ENCODE measurements around the gene PANK2. TPM values are rescaled to one million over a fixed set of nuclear protein-coding genes. Genes with fewer than 3 reads are reported as not detected.
A peak's percentile ranks its signal among the peaks of the same experiment; 100 is the strongest.
"Not testable (repeated sequence)": the region's sequence is repeated elsewhere in the genome, so short reads cannot be mapped to it uniquely, and the experiment has no call there.

Gene PANK2
- total RNA-seq, 4 donors from 2014 or later = 22.9 to 48.7 (median 38.2) TPM

DNA sequence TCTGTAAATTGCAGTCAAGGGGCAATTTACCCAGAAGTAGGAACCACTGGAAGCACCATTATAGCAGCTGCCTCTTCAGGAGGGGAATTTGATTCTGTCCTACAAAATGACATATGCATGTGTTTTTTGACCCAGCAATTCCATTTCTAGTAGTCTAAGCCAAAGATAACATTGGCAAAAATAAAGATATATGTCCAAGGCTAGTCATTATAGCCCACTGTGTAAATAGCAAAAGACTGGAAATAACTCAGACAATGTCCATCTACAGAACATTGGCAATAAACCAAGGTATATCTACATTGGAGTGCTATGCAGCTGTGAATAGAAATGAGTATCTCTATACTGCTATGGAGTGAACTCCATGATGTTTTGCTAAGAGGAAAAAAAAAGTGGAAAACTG is 12.5 kb upstream of the PANK2 start:
- Histone ChIP-seq H3K27ac (no peak overlapping the region), H3K36me3 (peaks cover 0 to 1% (median 0%) of the 10 kb centered on the region in 4 donors), H3K4me1 (peaks cover 0 to 3% (median 0%) of the 10 kb centered on the region in 4 donors), H3K9me3 (no peaks in the 10 kb centered on the region), H3K4me3 (no peak overlapping the region), H3K27me3 (no peaks in the 10 kb centered on the region)
- intact Hi-C loops (cut with DNase I; ENCODE audit: low total_unique reads) = no loop called here
- TF ChIP-seq POLR2AphosphoS5 (IDR thresholded peaks at IDR 0.05) = no peak
- in situ Hi-C loops (cut with MboI; ENCODE audit: low pct_ligation_motif_present in 1 of 4, low pct_unique_long_range_greater_than_20kb in 1 of 4, low sequenced_read_pairs in 3 of 4) = loop anchor here in 2 of 4 donors (25.0 kb wide), 1 partner anchor 211 kb away; no protein-coding TSS in a partner anchor
- no peak for DNase-seq

DNA sequence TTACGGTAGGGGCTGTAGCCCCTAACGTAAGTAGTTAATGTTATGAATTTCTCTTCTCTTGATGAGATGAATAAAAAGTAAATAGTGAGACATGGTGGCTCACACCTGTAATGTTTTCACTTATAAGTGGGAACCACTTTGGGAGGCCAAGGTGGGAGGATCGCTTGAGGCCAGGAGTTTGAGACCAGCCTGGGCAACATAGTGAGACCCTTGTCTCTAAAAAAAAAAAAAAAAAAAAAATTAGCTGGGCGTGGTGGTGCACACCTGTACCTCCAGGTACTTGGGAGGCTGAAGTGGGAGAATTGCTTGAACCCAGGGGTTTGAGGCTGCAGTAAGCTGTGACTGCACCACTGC is 10.3 kb upstream of the PANK2 start:
- H3K27ac ChIP-seq; H3K4me3 ChIP-seq; H3K36me3 ChIP-seq; H3K27me3 ChIP-seq; H3K4me1 ChIP-seq; DNase-seq; H3K9me3 ChIP-seq; intact Hi-C loops (cut with DNase I; ENCODE audit: low total_unique reads): not testable (repeated sequence)
- WGBS, 2 donors (ENCODE audit: low coverage in 1 of 2) = 92 to 99% methylated on average over 2 to 4 of the region's 4 CpGs
- in situ Hi-C loops (cut with MboI; ENCODE audit: low pct_ligation_motif_present in 1 of 4, low pct_unique_long_range_greater_than_20kb in 1 of 4, low sequenced_read_pairs in 3 of 4) = loop anchor here in 2 of 4 donors (25.0 kb wide), 1 partner anchor 208 kb away; no protein-coding TSS in a partner anchor

DNA sequence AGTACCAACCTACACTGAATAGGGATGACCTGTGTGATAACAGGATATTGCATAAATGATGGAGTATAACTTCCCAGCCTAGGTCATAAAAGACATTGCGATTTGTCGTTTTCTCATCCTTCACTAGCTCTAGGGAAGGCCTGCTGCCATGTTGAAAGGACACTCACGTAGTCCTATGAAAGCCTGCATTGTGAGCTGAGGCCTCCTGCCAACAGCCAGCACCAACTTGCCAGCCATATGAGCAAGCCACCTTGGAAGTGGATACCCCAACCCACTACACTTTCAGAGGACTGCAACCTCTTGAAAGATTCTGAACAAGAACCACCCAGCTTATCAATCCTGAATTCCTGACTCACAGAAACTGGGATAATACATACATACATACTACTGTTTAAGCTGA is 3.5 kb upstream of the PANK2 start:
- TF ChIP-seq POLR2AphosphoS5 (IDR thresholded peaks at IDR 0.05) (no peak), POLR2A (IDR thresholded peaks at IDR 0.05) (no peak), EP300 (IDR thresholded peaks at IDR 0.05; ENCODE audit: low read depth) (no peak)
- TF ChIP-seq, protein P1, sequence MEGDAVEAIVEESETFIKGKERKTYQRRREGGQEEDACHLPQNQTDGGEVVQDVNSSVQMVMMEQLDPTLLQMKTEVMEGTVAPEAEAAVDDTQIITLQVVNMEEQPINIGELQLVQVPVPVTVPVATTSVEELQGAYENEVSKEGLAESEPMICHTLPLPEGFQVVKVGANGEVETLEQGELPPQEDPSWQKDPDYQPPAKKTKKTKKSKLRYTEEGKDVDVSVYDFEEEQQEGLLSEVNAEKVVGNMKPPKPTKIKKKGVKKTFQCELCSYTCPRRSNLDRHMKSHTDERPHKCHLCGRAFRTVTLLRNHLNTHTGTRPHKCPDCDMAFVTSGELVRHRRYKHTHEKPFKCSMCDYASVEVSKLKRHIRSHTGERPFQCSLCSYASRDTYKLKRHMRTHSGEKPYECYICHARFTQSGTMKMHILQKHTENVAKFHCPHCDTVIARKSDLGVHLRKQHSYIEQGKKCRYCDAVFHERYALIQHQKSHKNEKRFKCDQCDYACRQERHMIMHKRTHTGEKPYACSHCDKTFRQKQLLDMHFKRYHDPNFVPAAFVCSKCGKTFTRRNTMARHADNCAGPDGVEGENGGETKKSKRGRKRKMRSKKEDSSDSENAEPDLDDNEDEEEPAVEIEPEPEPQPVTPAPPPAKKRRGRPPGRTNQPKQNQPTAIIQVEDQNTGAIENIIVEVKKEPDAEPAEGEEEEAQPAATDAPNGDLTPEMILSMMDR (IDR thresholded peaks at IDR 0.05) = no peak
- Histone ChIP-seq H3K4me1 (peaks cover 6 to 16% (median 13%) of the 10 kb centered on the region in 4 donors), H3K9me3 (no peaks in the 10 kb centered on the region), H3K36me3 (no peaks in the 10 kb centered on the region), H3K27ac (no peak overlapping the region), H3K4me3 (no peak overlapping the region), H3K27me3 (no peaks in the 10 kb centered on the region)
- WGBS, 2 donors (ENCODE audit: low coverage in 1 of 2) = 94% methylated on average over 3 of the region's 3 CpGs; no CpG with 5 or more reads in 1 of the 2 donors
- DNase-seq = no peak
- in situ Hi-C loops (cut with MboI; ENCODE audit: low pct_ligation_motif_present in 1 of 4, low pct_unique_long_range_greater_than_20kb in 1 of 4, low sequenced_read_pairs in 3 of 4) = loop anchor here in 3 of 4 donors (10.0 to 25.0 kb wide), 2 partner anchors 129 to 202 kb away; partner anchors contain the start of gene RNF24 (in 1 of the 3)
- intact Hi-C loops (cut with DNase I; ENCODE audit: low total_unique reads) = no loop called here

DNA sequence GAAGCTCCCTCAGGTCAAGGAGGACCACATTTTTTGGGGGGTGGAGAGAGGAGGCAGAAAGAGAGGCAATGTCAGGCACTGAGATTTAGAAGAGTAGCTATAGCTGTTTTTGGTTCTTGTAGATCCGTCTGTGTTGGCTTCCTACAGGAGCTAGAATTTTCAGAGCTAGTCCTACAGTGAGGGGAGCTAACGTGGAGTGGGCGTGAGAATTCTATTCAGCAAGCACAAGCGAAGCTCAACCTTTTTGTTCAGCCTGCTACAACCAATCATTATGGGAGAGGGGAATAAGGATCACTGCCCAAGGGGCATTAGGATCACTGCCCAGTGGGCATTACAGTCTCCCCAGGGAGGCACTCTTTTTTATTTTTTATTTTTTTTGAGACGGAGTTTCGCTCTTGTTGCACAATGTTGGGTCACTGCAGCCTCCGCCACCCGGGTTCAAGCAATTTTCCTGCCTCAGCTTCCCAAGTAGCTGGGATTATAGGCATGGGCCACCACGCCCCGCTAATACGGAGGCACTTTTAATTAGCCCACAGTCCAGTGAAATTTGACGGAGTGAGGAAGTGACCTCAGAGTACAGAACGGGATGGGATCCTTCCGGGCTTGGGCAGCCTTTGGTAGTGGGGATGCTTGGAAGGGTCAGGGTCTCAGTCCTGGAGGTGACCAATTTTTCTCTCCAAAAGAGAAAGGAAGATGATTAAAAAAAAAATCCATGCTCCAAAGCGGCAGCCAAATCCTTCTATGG is 1.1 kb upstream of the PANK2 start:
- 17 to 20% methylated on average over 2 to 15 of the region's 15 CpGs for WGBS, 2 donors (ENCODE audit: low coverage in 1 of 2)

More for the DNA sequence above, 1.1 kb upstream of the PANK2 start:
- Histone ChIP-seq H3K27ac (peak overlapping the region; percentile 93 to 100 (median 98)), H3K4me1 (peaks cover 19 to 39% (median 31%) of the 10 kb centered on the region in 4 donors), H3K9me3 (no peaks in the 10 kb centered on the region), H3K36me3 (no peaks in the 10 kb centered on the region), H3K4me3 (peak overlapping the region; percentile 72 to 100 (median 96)), H3K27me3 (no peaks in the 10 kb centered on the region)
- in situ Hi-C loops (cut with MboI; ENCODE audit: low pct_ligation_motif_present in 1 of 4, low pct_unique_long_range_greater_than_20kb in 1 of 4, low sequenced_read_pairs in 3 of 4) = loop anchor here in 3 of 4 donors (10.0 to 25.0 kb wide), 2 partner anchors 127 to 199 kb away; partner anchors contain the start of gene RNF24 (in 1 of the 3)
- TF ChIP-seq EP300 (IDR thresholded peaks at IDR 0.05; ENCODE audit: low read depth) = no peak
- TF ChIP-seq POLR2AphosphoS5 (IDR thresholded peaks at IDR 0.05) = no peak
- no peak for TF ChIP-seq POLR2A (IDR thresholded peaks at IDR 0.05)
- TF ChIP-seq, protein P1 (IDR thresholded peaks at IDR 0.05) = no peak
- DNase-seq = peak; percentile 25
- intact Hi-C loops (cut with DNase I; ENCODE audit: low total_unique reads) = no loop called here

Data from transverse colon (tissue), 4 donors.